CD8-positive, alpha-beta memory T cell (primary cell): ENCODE measurements around the gene TAOK1. TPM values are rescaled to one million over a fixed set of nuclear protein-coding genes. Genes with fewer than 3 reads are reported as not detected.

Source experiments
- CTCF ChIA-PET: fragments of 350-600 bp; sonication (Branson Sonifier 250); formaldehyde crosslinking; loops from one replicate; lab custom pipeline; 2021; ENCODE audit warnings: antibody characterized with exemption; lab: Charles Lee
- POLR2A ChIA-PET: fragments of 350-600 bp; sonication (Branson Sonifier 250); formaldehyde crosslinking; loops from one replicate; lab custom pipeline; 2021; ENCODE audit warnings: antibody characterized with exemption; lab: Charles Lee
- DNase-seq, 5 donors: peaks; one replicate each; pipeline versions ENCODE4 v3.0.0 to v3.0.0-alpha.2; 2020 to 2022; ENCODE audit warnings: mixed read lengths in 1 of 5
- H3K27ac ChIP-seq: one replicate; pipeline ENCODE4 v1.7.0; 2013; ENCODE audit warnings: low read depth, mild to moderate bottlenecking, low read length, moderate library complexity
- H3K27me3 ChIP-seq: 2 replicates; pipeline ENCODE4 v1.7.0; 2013; ENCODE audit warnings: low read length, mild to moderate bottlenecking; ENCODE audit not compliant: insufficient read depth, poor library complexity, severe bottlenecking
- H3K36me3 ChIP-seq: 2 replicates; pipeline ENCODE4 v1.7.0; 2013; ENCODE audit warnings: mild to moderate bottlenecking, low read length, moderate library complexity; ENCODE audit not compliant: insufficient read depth
- H3K4me1 ChIP-seq: 2 replicates; pipeline ENCODE4 v1.7.0; 2013; ENCODE audit warnings: mild to moderate bottlenecking, low read length, moderate library complexity; ENCODE audit not compliant: insufficient read depth
- H3K4me3 ChIP-seq: 2 replicates; pipeline ENCODE4 v1.7.0; 2013; ENCODE audit warnings: mild to moderate bottlenecking, low read length
- H3K9me3 ChIP-seq: 2 replicates; pipeline ENCODE4 v1.7.0; 2013; ENCODE audit warnings: mild to moderate bottlenecking, low read length
- H3K27ac Mint-ChIP-seq, 8 donors: one replicate each; pipeline ENCODE4 v1.8.0; 2020 to 2021; ENCODE audit warnings: mixed read lengths in 8 of 8, mild to moderate bottlenecking in 6 of 8, inconsistent platforms in 3 of 8, moderate library complexity in 3 of 8
- H3K27me3 Mint-ChIP-seq, 2 donors: one replicate each; pipeline ENCODE4 v1.8.0; 2020 to 2021; ENCODE audit warnings: mixed read lengths in 2 of 2, mild to moderate bottlenecking in 1 of 2, moderate library complexity in 1 of 2
- H3K36me3 Mint-ChIP-seq, 3 donors: one replicate each; pipeline ENCODE4 v1.8.0; 2020 to 2021; ENCODE audit warnings: mixed read lengths in 3 of 3, inconsistent platforms in 1 of 3, mild to moderate bottlenecking in 1 of 3
- H3K4me1 Mint-ChIP-seq, 3 donors: one replicate each; pipeline ENCODE4 v1.8.0; 2020 to 2021; ENCODE audit warnings: mixed read lengths in 3 of 3, inconsistent platforms in 1 of 3, mild to moderate bottlenecking in 1 of 3
- H3K4me3 Mint-ChIP-seq, 7 donors: one replicate each; pipeline ENCODE4 v1.8.0; 2020 to 2021; ENCODE audit warnings: mixed read lengths in 7 of 7, mild to moderate bottlenecking in 6 of 7, moderate library complexity in 4 of 7, inconsistent platforms in 2 of 7
- H3K9me3 Mint-ChIP-seq, 5 donors: one replicate each; pipeline ENCODE4 v1.8.0; 2020 to 2022; ENCODE audit warnings: mixed read lengths in 5 of 5, mild to moderate bottlenecking in 3 of 5, moderate library complexity in 2 of 5, inconsistent platforms in 1 of 5
- polyA plus RNA-seq: library from polyadenylated mRNA; unstranded; fragments of 300-500 nt; fragmentation: Illumina TruSeq; gene quantifications from one replicate; pipeline ENCODE4 v1.2.3, GENCODE V29; 2021
- total RNA-seq, 2 experiments: library from RNA; stranded (reverse); gene quantifications; one replicate each; pipeline ENCODE4 v1.2.3, GENCODE V29; 2021

The TAOK1 gene
- total and polyA plus RNA-seq, 3 experiments from 2014 or later = 3.8 to 42.1 (median 41.9) TPM

- no peak overlapping the region for H3K4me3 Mint-ChIP-seq
- CTCF ChIA-PET = interaction anchor here (4.6 kb wide), 1 partner anchor 14 kb away, joined by 16 read pairs; no protein-coding TSS in a partner anchor
- H3K9me3 Mint-ChIP-seq = no peaks in the 10 kb centered on the region
- H3K36me3 Mint-ChIP-seq = no peaks in the 10 kb centered on the region
- no peak overlapping the region for H3K27ac Mint-ChIP-seq
- Histone ChIP-seq H3K27ac (no peak overlapping the region), H3K27me3 (no peaks in the 10 kb centered on the region), H3K4me1 (no peaks in the 10 kb centered on the region), H3K9me3 (no peaks in the 10 kb centered on the region), H3K36me3 (no peaks in the 10 kb centered on the region), H3K4me3 (no peak overlapping the region)
- POLR2A ChIA-PET = interaction anchor here (0.6 kb wide), 2 partner anchors 12 to 236 kb away, joined by 3 read pairs; no protein-coding TSS in a partner anchor
- no peaks in the 10 kb centered on the region for H3K4me1 Mint-ChIP-seq
- H3K27me3 Mint-ChIP-seq = no peaks in the 10 kb centered on the region
- no peak for DNase-seq
These were observed 6.5 kb upstream of the TAOK1 start for GRCh38 chr17:29383686-29384085.

- Histone ChIP-seq H3K9me3 (no peaks in the 10 kb centered on the region), H3K4me3 (no peak overlapping the region), H3K36me3 (no peaks in the 10 kb centered on the region), H3K27ac (no peak overlapping the region), H3K27me3 (no peaks in the 10 kb centered on the region), H3K4me1 (peaks cover 4% of the 10 kb centered on the region)
- Mint-ChIP-seq H3K4me1 (peaks cover 5 to 6% (median 5%) of the 10 kb centered on the region in 3 donors), H3K27me3 (no peaks in the 10 kb centered on the region), H3K27ac (no peak overlapping the region), H3K9me3 (no peaks in the 10 kb centered on the region), H3K4me3 (no peak overlapping the region), H3K36me3 (peaks cover 0 to 2% (median 0%) of the 10 kb centered on the region in 3 donors)
- DNase-seq = no peak
- ChIA-PET POLR2A (no interaction called here), CTCF (interaction anchor here (4.6 kb wide), 1 partner anchor 15 kb away, joined by 16 read pairs; no protein-coding TSS in a partner anchor)
These were observed 5.3 kb upstream of the TAOK1 start for GRCh38 chr17:29384901-29385300.

GRCh38 chr17:29386760-29387159 lies 3.4 kb upstream of the TAOK1 start:
- H3K9me3 ChIP-seq = no peaks in the 10 kb centered on the region
- Mint-ChIP-seq H3K27ac (peak overlapping the region in 1 of 8 donors; percentile 6), H3K4me3 (peak overlapping the region in 1 of 7 donors; percentile 21), H3K4me1 (peaks cover 13 to 15% (median 14%) of the 10 kb centered on the region in 3 donors), H3K27me3 (no peaks in the 10 kb centered on the region), H3K36me3 (peaks cover 0 to 12% (median 0%) of the 10 kb centered on the region in 3 donors), H3K9me3 (no peaks in the 10 kb centered on the region)
- no peak overlapping the region for H3K27ac ChIP-seq
- CTCF ChIA-PET = interaction anchor here (0.5 to 1.1 kb wide), 2 partner anchors 14 to 18 kb away, joined by 3 to 4 read pairs; no protein-coding TSS in a partner anchor
- no peak overlapping the region for H3K4me3 ChIP-seq
- DNase-seq = no peak
- no peaks in the 10 kb centered on the region for H3K36me3 ChIP-seq
- H3K27me3 ChIP-seq = no peaks in the 10 kb centered on the region
- POLR2A ChIA-PET = interaction anchor here (0.7 kb wide), 2 partner anchors 132 to 430 kb away, joined by 3 to 5 read pairs; no protein-coding TSS in a partner anchor
- peaks cover 11% of the 10 kb centered on the region for H3K4me1 ChIP-seq

GRCh38 chr17:29388937-29389336 lies 1.2 kb upstream of the TAOK1 start:
- Mint-ChIP-seq H3K27ac (peak overlapping the region in 3 of 8 donors; percentile 60 to 75 (median 72)), H3K4me1 (peaks cover 30 to 35% (median 34%) of the 10 kb centered on the region in 3 donors), H3K4me3 (peak overlapping the region in 6 of 7 donors; percentile 62 to 97 (median 74)), H3K36me3 (peaks cover 0 to 12% (median 3%) of the 10 kb centered on the region in 3 donors), H3K9me3 (no peaks in the 10 kb centered on the region), H3K27me3 (no peaks in the 10 kb centered on the region)
- H3K27ac ChIP-seq = no peak overlapping the region
- POLR2A ChIA-PET = no interaction called here
- no peak overlapping the region for H3K4me3 ChIP-seq
- H3K4me1 ChIP-seq = peaks cover 32% of the 10 kb centered on the region
- no peaks in the 10 kb centered on the region for H3K9me3 ChIP-seq
- no peaks in the 10 kb centered on the region for H3K27me3 ChIP-seq
- no peak for DNase-seq
- CTCF ChIA-PET = interaction anchor here (0.7 kb wide), 1 partner anchor 241 kb away, joined by 3 read pairs; no protein-coding TSS in a partner anchor
- no peaks in the 10 kb centered on the region for H3K36me3 ChIP-seq

GRCh38 chr17:29390851-29391631 lies 878 bp downstream of the TAOK1 start:
- peak overlapping the region; percentile 92 for H3K4me3 ChIP-seq
- peak overlapping the region; percentile 75 for H3K27ac ChIP-seq
- Mint-ChIP-seq H3K27ac (peak overlapping the region; percentile 59 to 97 (median 96)), H3K4me3 (peak overlapping the region; percentile 90 to 97 (median 95)), H3K36me3 (peaks cover 0 to 14% (median 3%) of the 10 kb centered on the region in 3 donors), H3K9me3 (no peaks in the 10 kb centered on the region), H3K27me3 (no peaks in the 10 kb centered on the region), H3K4me1 (peaks cover 38 to 48% (median 46%) of the 10 kb centered on the region in 3 donors)
- peaks cover 32% of the 10 kb centered on the region for H3K4me1 ChIP-seq
- H3K9me3 ChIP-seq = no peaks in the 10 kb centered on the region
- ChIA-PET CTCF (interaction anchor here (1.0 kb wide), 1 partner anchor 21 kb away, joined by 6 read pairs; no protein-coding TSS in a partner anchor), POLR2A (interaction anchor here (0.6 to 1.2 kb wide), 4 partner anchors 97 to 1302 kb away, joined by 3 to 4 read pairs (median 3); partner anchors contain the start of gene NUFIP2)
- H3K27me3 ChIP-seq = no peaks in the 10 kb centered on the region
- H3K36me3 ChIP-seq = no peaks in the 10 kb centered on the region
- DNase-seq = peak in 2 of 5 donors; percentile 5 to 20

GRCh38 chr17:29393436-29393835 lies 3.3 kb downstream of the TAOK1 start:
- Mint-ChIP-seq H3K9me3 (no peaks in the 10 kb centered on the region), H3K4me1 (peaks cover 39 to 51% (median 46%) of the 10 kb centered on the region in 3 donors), H3K27ac (peak overlapping the region in 6 of 8 donors; percentile 6 to 81 (median 48)), H3K36me3 (peaks cover 0 to 18% (median 3%) of the 10 kb centered on the region in 3 donors), H3K4me3 (peak overlapping the region; percentile 0 to 63 (median 53)), H3K27me3 (no peaks in the 10 kb centered on the region)
- ChIA-PET CTCF (interaction anchor here (1.8 kb wide), 1 partner anchor 23 kb away, joined by 7 read pairs; no protein-coding TSS in a partner anchor), POLR2A (interaction anchor here (0.5 kb wide), 1 partner anchor 40 kb away, joined by 3 read pairs; no protein-coding TSS in a partner anchor)
- Histone ChIP-seq H3K4me1 (peaks cover 32% of the 10 kb centered on the region), H3K4me3 (no peak overlapping the region), H3K36me3 (no peaks in the 10 kb centered on the region), H3K9me3 (no peaks in the 10 kb centered on the region), H3K27ac (no peak overlapping the region), H3K27me3 (no peaks in the 10 kb centered on the region)
- no peak for DNase-seq

GRCh38 chr17:29394761-29395160 lies 4.6 kb downstream of the TAOK1 start:
- Mint-ChIP-seq H3K4me3 (peak overlapping the region in 1 of 7 donors; percentile 3), H3K9me3 (no peaks in the 10 kb centered on the region), H3K36me3 (peaks cover 0 to 25% (median 7%) of the 10 kb centered on the region in 3 donors), H3K27me3 (no peaks in the 10 kb centered on the region), H3K27ac (peak overlapping the region in 3 of 8 donors; percentile 16 to 38 (median 36)), H3K4me1 (peaks cover 36 to 50% (median 42%) of the 10 kb centered on the region in 3 donors)
- no peak overlapping the region for H3K4me3 ChIP-seq
- H3K9me3 ChIP-seq = no peaks in the 10 kb centered on the region
- H3K27me3 ChIP-seq = no peaks in the 10 kb centered on the region
- H3K4me1 ChIP-seq = peaks cover 29% of the 10 kb centered on the region
- H3K36me3 ChIP-seq = peaks cover 2% of the 10 kb centered on the region
- no peak overlapping the region for H3K27ac ChIP-seq
- DNase-seq = no peak
- POLR2A ChIA-PET = no interaction called here
- CTCF ChIA-PET = no interaction called here
